HUDEP-2 (cell line): ENCODE measurements around the gene PTH2.
"Not testable (repeated sequence)": the region's sequence is repeated elsewhere in the genome, so short reads cannot be mapped to it uniquely, and the experiment has no call there.

ENCODE experiments used
- DNase-seq, 76 experiments: peaks; one replicate each; lab custom pipeline; 2025; ENCODE audit not compliant: unreplicated experiment in 76 of 76; lab: John Stamatoyannopoulos, UW

PTH2 gene

DNA sequence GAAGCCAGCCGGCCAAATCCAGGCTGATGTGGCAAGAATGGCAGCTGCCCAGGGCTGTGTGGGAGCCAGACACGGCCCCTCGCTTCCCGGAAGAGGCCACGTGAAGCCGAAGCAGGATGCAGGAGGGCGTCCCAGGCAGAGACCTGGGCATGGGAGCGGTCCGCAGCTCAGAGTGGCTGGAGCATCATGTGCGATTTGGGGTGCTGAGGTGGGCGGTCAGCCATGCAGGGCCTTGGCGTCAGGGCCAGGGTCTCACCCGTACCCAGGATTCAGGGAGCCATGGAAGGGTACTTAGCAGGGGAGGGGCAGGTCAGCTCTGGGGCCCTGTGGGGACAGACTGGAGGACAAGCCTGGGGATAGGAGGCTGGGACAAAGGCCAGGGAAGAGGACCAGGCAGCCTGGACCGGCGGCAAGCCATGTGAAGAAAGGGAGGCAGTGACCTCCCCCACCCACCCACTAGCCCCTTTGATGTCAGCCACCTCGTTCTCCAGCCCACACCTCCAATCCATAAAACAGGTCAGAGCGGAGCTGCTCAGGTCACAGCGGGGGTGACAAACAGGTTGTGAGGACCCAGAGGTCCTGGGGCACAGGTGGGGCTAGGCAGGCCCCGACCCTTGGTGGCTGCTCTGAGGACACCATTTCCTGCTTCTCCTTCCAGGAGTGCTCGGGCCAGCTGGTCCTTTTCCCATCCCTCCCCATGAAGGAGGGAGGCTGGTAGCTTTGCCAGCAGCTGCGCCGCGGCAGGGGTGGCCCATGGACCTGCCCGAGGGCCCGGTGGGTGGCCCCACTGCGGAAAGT lies 32.9 kb downstream of the PTH2 start:
- DNase-seq, result no peak

DNA sequence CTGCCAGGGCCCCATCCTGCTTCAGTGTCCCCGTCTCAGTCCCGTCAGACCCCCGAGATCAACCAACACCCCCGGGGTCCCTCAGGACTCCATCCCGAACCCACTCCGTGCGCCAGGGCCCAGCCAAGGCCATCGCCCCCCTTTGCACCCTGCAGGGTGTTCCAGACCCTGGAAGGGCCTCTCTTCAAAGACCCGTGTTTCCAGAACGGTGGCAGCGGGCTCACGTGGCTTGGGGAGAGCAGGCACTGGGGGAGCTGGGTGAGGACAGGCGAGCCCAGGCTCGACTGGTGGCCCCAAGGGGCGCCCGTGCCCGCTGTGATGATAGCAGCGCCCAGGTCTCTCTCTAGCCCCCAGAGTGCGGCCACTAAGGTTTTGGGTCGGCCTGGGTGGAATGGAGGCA lies 33.8 kb downstream of the PTH2 start:
- no peak for DNase-seq

DNA sequence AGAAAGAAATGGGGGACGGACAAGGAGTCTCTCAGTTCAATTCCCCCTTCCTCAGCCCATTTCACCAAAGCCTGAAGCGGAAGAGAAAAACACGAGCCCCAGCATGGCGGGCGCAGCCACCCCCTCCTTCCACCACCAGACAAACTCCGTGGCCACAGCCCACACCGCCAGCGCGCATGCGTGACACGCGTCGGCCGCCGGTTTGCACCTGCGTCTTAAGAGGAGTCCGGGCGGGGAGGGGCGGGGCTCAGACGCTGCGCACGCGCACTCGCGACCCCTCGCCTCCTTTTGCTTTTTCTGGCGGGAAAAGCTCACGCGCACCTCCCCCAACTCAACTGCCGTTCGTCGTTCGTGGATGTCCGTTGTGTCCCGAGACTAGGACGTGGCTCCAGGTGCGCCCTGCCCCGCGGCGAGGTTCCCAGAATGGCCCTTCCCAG lies 35.3 kb downstream of the PTH2 start, which contains the start of gene KASH5:
Gene KASH5 (plus strand): TSS at position 314 of the 437 bp plus-strand sequence. CDS start 2,635 bp downstream, outside the sequence.
- no peak for DNase-seq

DNA sequence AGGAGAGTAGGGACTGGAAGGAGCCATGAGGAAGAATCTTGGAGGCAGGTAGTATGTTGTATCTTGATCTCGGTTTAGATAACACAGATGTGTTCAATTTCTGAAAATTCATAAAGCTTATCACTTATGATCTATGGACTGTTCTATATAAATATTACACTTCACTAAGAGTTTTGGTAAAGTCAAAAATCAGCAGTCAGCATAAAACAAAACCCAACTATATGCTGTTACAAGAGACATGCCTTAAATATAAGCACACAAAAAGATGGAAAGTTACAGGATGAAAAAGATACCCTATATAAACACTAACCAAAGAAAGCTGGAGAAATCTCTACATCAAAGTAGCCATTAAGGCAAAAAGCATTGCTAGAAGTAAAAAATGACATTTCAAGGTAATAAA lies 39.6 kb downstream of the PTH2 start:
- no peak for DNase-seq

DNA sequence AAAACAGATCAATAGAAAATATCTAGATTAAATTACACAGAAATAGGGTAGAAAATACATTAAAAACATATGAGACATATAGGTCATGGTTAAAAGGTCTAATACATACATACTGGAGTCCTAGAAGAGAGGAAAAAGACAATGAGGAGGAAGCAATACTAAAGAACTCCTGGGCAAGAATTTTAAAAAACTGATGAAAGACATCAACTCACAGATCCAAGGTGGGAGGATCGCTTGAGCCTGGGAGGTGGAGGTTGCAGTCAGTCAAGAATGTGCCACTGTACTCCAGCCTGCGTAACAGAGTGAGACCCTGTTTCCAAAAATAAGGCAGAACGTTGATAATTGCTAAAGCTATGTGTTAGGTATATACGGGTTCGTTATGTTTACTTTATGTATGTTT lies 40.6 kb downstream of the PTH2 start:
- DNase-seq, result no peak

DNA sequence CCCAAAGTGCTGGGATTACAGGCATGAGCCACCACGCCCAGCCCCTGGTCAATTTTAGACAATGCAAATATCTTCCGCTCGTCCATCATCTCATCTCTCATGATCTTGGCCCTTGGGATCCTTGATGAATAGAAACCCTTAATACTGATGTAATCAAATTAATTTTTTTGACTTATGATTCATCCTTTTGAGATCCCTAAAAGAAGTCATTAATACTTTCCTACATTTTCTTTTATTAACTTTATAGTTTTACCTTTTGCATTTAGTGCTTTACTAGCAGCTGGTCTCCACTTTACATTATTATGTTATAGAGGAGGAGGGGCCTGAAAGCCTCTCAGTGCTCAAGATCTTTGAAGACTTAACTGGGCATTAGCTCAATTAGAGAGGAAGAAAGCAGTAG lies 42.9 kb downstream of the PTH2 start:
- no peak for DNase-seq

DNA sequence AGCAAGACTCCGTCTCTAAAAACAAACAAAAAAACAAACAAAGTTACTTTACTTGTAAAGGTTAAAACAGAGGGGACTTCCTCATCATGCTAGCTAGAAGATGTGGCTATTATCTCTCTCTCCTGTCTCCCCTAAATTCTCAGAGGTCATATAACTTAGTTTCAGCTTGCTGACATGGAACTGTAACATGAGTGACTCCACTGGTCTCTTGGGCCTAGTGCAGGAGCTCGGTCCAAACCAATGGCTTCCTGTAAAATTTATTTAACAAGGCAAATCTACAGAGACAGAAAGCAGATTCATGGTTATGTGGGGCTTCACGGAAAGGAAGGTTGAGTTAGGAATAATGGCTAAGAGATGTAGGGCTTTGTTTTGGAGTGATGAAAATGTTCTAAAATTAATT lies 44.7 kb downstream of the PTH2 start:
- no peak for DNase-seq

DNA sequence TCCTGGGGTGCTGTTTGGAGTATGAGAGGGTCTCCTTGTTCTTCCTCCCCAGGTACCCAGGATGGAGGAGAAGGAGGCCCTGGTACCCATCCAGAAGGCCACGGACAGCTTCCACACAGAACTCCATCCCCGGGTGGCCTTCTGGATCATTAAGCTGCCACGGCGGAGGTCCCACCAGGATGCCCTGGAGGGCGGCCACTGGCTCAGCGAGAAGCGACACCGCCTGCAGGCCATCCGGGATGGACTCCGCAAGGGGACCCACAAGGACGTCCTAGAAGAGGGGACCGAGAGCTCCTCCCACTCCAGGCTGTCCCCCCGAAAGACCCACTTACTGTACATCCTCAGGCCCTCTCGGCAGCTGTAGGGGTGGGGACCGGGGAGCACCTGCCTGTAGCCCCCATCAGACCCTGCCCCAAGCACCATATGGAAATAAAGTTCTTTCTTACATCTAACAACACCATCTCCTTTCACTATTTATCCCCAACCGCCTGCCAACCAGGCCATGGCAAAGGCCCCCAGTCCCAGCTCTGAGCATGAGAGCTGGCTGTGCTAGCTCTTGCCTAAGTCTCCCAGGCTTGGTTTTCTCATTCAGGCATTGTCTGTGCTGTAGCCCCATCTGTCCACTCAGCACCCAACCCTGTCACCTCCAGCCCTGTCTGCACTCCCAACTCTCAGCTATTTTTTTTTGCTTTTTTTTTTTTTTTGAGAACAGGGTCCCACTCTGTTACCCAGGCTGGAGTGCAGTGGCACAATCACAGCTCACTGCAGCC lies 48.4 kb downstream of the PTH2 start:
- DNase-seq, result no peak

DNA sequence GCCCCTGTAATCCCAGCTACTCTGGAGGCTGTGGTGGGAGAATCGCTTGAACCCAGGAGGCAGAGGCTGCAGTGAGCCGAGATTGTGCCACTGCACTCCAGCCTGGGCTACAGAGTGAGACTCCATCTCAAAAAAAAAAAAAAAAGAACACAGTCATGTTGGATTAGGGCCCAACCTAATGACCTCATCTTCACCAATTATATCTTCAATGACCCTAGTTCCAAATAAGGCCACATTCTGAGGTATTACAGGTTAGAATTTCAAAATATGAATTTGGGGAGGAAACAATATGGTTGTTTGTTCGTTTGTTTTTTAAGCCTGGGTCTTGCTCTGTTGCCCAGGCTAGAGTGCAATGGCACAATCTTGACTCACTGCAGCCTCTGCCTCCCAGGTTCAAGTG lies 50.1 kb downstream of the PTH2 start:
- DNase-seq, result not testable (repeated sequence)
